ENCODE data around the gene IPMK.
"Not testable (repeated sequence)": the region's sequence is repeated elsewhere in the genome, so short reads cannot be mapped to it uniquely, and the experiment has no call there.

IPMK gene

DNA sequence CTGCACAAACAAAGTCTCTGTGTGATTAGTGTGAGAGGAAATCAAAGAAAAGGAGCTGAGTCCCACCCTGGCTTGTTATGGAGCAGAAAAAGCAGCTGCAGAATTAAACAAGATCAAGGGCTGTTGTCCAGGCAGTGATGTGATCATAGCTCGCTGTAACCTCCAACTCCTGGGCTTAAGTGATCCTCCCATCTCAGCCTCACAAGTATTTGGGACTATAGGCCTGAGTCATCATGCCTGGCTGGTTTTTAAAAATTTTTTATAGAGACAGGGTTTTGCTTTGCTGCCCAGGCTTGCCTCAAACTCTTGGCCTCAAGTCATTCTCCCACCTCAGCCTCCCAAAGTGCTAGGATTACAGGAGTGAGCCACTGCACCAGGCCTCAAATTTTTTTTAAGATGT, 88.9 kb downstream of the IPMK start:
- H3K27me3 ChIP-seq (ENCODE audit: control insufficient read depth in 1 of 2, insufficient read depth in 2 of 2, low read length in 2 of 2), result no peaks in the 10 kb centered on the region
- no peak overlapping the region for H3K4me3 ChIP-seq (ENCODE audit: low read length in 2 of 2)
- no peaks in the 10 kb centered on the region for H3K9me3 ChIP-seq (ENCODE audit: control insufficient read depth in 2 of 2, low read length in 2 of 2)
- H3K9ac ChIP-seq (ENCODE audit: low read length in 2 of 2), result no peak overlapping the region
- no peak overlapping the region for H3K27ac ChIP-seq (ENCODE audit: low read length)
- H3K4me1 ChIP-seq (ENCODE audit: control insufficient read depth, insufficient read depth, low read length), result peaks cover 2% of the 10 kb centered on the region
- H3K36me3 ChIP-seq (ENCODE audit: control insufficient read depth in 2 of 2, insufficient read depth in 2 of 2, low read length in 2 of 2), result no peaks in the 10 kb centered on the region

DNA sequence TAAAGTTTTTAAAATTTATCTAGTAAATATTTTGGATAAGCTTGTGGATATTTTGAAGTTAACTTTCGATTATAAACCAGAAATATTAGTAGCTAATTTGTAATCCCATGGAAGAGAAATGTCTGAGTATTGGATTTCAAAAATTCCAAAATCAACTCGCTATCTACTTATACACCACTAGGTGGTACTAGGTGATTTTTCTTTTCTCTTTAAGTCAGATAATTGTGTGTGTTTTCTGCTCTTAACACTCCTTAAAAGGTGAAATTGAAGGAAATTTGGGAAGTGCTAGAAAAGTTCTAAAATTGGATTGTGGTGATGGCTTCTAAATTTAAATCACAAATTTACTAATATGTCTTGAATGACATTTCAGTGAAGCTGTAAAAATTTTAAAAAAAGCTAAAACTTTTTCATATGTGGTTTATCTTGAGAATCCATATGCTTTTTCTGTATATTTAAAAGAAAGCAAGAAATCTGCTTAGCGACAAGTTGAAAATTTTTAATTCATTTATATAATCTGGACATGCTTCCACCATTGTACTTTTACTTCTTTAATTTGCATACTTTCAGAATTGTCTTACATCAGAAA, 90.2 kb downstream of the IPMK start:
- no peaks in the 10 kb centered on the region for H3K27me3 ChIP-seq (ENCODE audit: control insufficient read depth in 1 of 2, insufficient read depth in 2 of 2, low read length in 2 of 2)
- no peak overlapping the region for H3K9ac ChIP-seq (ENCODE audit: low read length in 2 of 2)
- no peak overlapping the region for H3K27ac ChIP-seq (ENCODE audit: low read length)
- no peak overlapping the region for H3K4me3 ChIP-seq (ENCODE audit: low read length in 2 of 2)
- no peaks in the 10 kb centered on the region for H3K36me3 ChIP-seq (ENCODE audit: control insufficient read depth in 2 of 2, insufficient read depth in 2 of 2, low read length in 2 of 2)
- peaks cover 2% of the 10 kb centered on the region for H3K4me1 ChIP-seq (ENCODE audit: control insufficient read depth, insufficient read depth, low read length)
- no peaks in the 10 kb centered on the region for H3K9me3 ChIP-seq (ENCODE audit: control insufficient read depth in 2 of 2, low read length in 2 of 2)

DNA sequence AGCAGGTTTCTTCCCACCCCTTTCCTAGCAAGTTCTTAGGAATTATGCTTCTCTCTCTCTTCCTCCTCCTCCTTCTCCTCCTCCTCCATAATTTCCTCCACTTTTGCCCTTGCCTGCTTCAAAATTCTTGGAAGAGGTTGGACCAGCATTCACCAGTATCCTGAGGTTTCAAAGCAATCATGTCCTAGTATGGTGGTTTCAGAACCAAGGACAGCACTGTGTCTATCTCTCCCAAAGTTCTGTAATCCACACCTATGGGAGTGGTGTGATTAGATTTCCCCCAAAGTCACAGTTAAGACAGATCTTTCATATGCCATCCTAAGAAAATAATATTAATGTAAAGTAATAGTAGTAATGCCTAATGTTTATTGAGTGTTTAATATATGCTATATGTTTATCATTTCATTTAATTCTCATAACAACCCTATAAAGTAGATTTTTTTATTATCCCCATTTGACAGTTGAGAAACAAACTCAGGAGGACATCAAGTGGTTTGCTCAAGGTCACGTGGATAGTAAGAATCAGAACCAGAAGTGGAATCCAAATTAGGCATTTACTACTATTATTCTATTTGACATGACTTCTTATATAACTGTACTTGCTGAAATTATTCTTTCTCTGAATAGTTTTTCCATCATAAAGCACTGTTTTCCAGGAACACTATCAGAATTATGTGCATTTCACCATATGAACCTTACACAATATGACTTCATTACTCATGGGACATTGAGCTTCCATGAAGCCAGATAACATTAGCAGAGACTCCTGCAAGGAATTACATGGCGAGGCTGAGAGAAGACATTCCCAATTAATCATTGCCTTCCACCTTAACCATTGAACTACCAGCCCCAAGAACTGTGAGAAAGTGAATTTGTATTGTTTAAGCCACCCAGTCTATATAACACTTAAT, 91.4 kb downstream of the IPMK start:
- H3K9ac ChIP-seq (ENCODE audit: low read length in 2 of 2), result no peak overlapping the region
- no peak overlapping the region for H3K27ac ChIP-seq (ENCODE audit: low read length)
- H3K27me3 ChIP-seq (ENCODE audit: control insufficient read depth in 1 of 2, insufficient read depth in 2 of 2, low read length in 2 of 2), result no peaks in the 10 kb centered on the region
- no peaks in the 10 kb centered on the region for H3K9me3 ChIP-seq (ENCODE audit: control insufficient read depth in 2 of 2, low read length in 2 of 2)
- no peak overlapping the region for H3K4me3 ChIP-seq (ENCODE audit: low read length in 2 of 2)
- no peaks in the 10 kb centered on the region for H3K36me3 ChIP-seq (ENCODE audit: control insufficient read depth in 2 of 2, insufficient read depth in 2 of 2, low read length in 2 of 2)
- H3K4me1 ChIP-seq (ENCODE audit: control insufficient read depth, insufficient read depth, low read length), result peaks cover 2% of the 10 kb centered on the region

DNA sequence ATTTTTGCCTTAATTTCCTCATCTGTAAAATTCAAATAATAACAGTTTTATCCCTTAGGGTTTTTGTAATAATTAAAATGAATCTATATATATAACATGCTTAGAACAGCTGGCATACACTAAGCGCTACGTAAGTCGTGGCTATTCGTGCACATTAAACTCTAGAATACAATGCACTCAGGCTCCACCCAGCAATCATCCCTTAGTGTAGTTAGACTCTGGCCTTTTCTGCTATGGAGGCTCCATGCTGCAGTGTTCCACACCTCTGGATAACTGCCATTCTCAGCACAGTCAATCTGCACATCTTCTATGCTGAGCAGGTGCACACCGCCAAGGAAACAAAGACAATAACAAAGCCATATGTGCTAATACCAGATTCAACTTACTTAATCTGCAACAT, 92.9 kb downstream of the IPMK start:
- Histone ChIP-seq H3K27ac (ENCODE audit: low read length) (no peak overlapping the region), H3K36me3 (ENCODE audit: control insufficient read depth in 2 of 2, insufficient read depth in 2 of 2, low read length in 2 of 2) (no peaks in the 10 kb centered on the region), H3K4me1 (ENCODE audit: control insufficient read depth, insufficient read depth, low read length) (peaks cover 2% of the 10 kb centered on the region), H3K4me3 (ENCODE audit: low read length in 2 of 2) (no peak overlapping the region), H3K9me3 (ENCODE audit: control insufficient read depth in 2 of 2, low read length in 2 of 2) (no peaks in the 10 kb centered on the region), H3K27me3 (ENCODE audit: control insufficient read depth in 1 of 2, insufficient read depth in 2 of 2, low read length in 2 of 2) (no peaks in the 10 kb centered on the region), H3K9ac (ENCODE audit: low read length in 2 of 2) (no peak overlapping the region)

DNA sequence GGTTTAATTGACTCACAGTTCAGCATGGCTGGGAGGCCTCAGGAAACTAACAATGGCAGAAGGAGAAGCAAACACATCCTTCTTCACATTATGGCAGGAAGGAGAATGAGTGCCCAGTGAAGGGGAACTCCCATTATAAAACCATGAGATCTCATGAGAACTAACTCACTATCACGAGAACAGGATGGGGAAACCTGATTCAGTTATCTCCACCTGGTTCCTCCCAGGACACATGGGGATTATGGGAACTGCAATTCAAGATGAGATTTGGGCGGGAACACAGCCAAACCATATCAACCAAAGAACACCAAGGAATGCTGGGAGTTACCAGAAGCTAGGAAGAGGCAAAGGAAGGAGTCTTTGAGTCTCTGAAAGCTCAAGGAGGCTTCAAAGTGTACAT, 94.3 kb downstream of the IPMK start:
- no peaks in the 10 kb centered on the region for H3K4me1 ChIP-seq (ENCODE audit: control insufficient read depth, insufficient read depth, low read length)
- H3K36me3 ChIP-seq (ENCODE audit: control insufficient read depth in 2 of 2, insufficient read depth in 2 of 2, low read length in 2 of 2), result no peaks in the 10 kb centered on the region
- no peak overlapping the region for H3K9ac ChIP-seq (ENCODE audit: low read length in 2 of 2)
- no peak overlapping the region for H3K27ac ChIP-seq (ENCODE audit: low read length)
- H3K9me3 ChIP-seq (ENCODE audit: control insufficient read depth in 2 of 2, low read length in 2 of 2), result no peaks in the 10 kb centered on the region
- H3K27me3 ChIP-seq (ENCODE audit: control insufficient read depth in 1 of 2, insufficient read depth in 2 of 2, low read length in 2 of 2), result no peaks in the 10 kb centered on the region
- H3K4me3 ChIP-seq (ENCODE audit: low read length in 2 of 2), result no peak overlapping the region

DNA sequence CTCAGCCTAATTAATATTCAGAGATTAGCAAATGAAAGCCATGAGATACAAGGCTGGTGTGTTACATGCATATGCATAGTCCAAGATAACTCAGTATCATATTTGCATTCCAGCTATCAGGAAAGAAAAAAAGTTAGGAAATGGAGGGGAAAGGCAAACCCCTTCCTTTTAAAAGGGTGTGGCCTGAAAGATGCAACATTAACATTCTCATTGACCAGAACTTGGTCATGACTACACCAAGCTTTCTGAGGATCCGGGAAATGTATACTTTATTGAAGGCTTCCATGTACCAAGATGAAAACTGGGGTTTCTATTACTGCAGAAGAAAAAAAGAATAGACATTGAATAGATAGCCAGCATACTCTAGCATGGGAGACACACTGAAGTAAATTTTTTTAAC, 96.5 kb downstream of the IPMK start:
- no peak overlapping the region for H3K4me3 ChIP-seq (ENCODE audit: low read length in 2 of 2)
- no peak overlapping the region for H3K9ac ChIP-seq (ENCODE audit: low read length in 2 of 2)
- no peaks in the 10 kb centered on the region for H3K9me3 ChIP-seq (ENCODE audit: control insufficient read depth in 2 of 2, low read length in 2 of 2)
- no peak overlapping the region for H3K27ac ChIP-seq (ENCODE audit: low read length)
- no peaks in the 10 kb centered on the region for H3K27me3 ChIP-seq (ENCODE audit: control insufficient read depth in 1 of 2, insufficient read depth in 2 of 2, low read length in 2 of 2)
- no peaks in the 10 kb centered on the region for H3K36me3 ChIP-seq (ENCODE audit: control insufficient read depth in 2 of 2, insufficient read depth in 2 of 2, low read length in 2 of 2)
- H3K4me1 ChIP-seq (ENCODE audit: control insufficient read depth, insufficient read depth, low read length), result no peaks in the 10 kb centered on the region

DNA sequence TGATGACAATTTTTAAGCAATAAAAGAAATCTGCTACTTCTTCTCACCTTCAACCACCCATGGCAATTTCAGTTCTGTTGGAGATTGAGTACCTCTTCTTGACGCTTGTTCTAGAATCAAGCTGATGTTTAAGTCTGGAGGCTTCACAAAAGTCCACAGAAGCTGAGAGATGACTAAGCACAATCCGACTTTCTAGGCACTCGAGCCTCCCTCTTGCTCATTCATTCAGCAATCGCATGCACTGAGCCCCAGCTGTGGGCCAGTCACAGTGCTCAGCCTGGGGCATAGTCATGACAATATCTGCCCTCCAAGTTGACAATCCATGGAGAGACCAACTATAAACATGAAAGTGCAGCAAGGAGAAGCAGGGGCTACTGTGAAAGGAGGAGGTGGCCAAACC, 103.2 kb downstream of the IPMK start:
- H3K9me3 ChIP-seq (ENCODE audit: control insufficient read depth in 2 of 2, low read length in 2 of 2), result no peaks in the 10 kb centered on the region
- no peak overlapping the region for H3K27ac ChIP-seq (ENCODE audit: low read length)
- no peaks in the 10 kb centered on the region for H3K4me1 ChIP-seq (ENCODE audit: control insufficient read depth, insufficient read depth, low read length)
- H3K27me3 ChIP-seq (ENCODE audit: control insufficient read depth in 1 of 2, insufficient read depth in 2 of 2, low read length in 2 of 2), result no peaks in the 10 kb centered on the region
- no peaks in the 10 kb centered on the region for H3K36me3 ChIP-seq (ENCODE audit: control insufficient read depth in 2 of 2, insufficient read depth in 2 of 2, low read length in 2 of 2)
- H3K9ac ChIP-seq (ENCODE audit: low read length in 2 of 2), result no peak overlapping the region
- no peak overlapping the region for H3K4me3 ChIP-seq (ENCODE audit: low read length in 2 of 2)

DNA sequence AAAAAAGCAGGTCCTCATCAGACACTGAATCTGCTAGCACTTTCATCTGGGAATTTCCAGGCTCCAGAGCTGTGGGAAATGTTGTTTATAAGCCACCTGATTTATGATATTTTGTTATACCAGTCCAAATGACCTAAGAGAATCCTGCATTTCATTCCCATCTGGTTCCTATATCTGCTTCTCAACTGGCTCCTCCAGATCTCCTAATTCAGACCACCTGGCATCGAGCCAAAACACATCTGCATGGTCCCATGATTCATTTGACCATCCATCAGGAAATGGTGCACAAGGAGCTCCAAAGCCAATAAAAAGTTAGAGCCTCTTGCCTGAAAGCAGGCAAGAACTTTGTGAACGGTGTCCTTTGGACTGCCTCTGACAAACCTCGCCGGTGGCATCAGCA, 108.9 kb downstream of the IPMK start:
- Histone ChIP-seq H3K9ac (ENCODE audit: low read length in 2 of 2) (no peak overlapping the region), H3K27me3 (ENCODE audit: control insufficient read depth in 1 of 2, insufficient read depth in 2 of 2, low read length in 2 of 2) (no peaks in the 10 kb centered on the region), H3K4me3 (ENCODE audit: low read length in 2 of 2) (no peak overlapping the region)

DNA sequence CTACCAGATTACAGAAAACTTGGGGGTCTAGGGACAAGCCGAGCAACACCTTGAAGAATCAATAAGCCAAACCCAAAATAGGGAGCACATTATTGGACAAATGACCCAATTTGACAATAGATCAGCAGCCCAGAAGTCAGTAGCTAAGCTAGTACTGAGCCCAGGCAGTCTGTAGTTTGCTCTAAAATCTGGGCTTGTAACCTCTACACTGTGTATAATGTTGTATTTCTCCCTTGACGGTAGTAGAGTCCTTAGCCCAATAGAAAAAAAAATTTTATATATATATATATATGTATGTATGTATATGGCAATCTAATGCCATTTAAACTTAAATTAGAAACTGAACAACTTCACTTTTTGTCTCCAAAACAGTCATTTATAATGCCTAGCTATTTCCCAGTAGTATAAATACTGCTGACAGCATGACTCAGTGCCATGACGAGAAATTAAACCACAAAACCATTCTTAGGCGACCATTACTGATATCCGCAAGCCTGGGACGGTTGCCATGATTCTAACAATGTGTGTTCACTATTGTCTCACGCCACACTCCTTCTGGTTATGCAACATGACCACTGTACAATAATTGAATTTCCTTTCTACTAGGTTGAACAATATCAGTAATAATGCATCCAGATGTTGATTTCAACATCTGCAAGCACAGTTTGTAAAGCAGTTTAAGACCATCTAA, 110.5 kb downstream of the IPMK start:
- Histone ChIP-seq H3K27me3 (ENCODE audit: control insufficient read depth in 1 of 2, insufficient read depth in 2 of 2, low read length in 2 of 2) (peaks cover 0 to 3% of the 10 kb centered on the region in 2 donors), H3K4me1 (ENCODE audit: control insufficient read depth, insufficient read depth, low read length) (no peaks in the 10 kb centered on the region), H3K9ac (ENCODE audit: low read length in 2 of 2) (no peak overlapping the region), H3K36me3 (ENCODE audit: control insufficient read depth in 2 of 2, insufficient read depth in 2 of 2, low read length in 2 of 2) (no peaks in the 10 kb centered on the region), H3K4me3 (ENCODE audit: low read length in 2 of 2) (no peak overlapping the region), H3K9me3 (ENCODE audit: control insufficient read depth in 2 of 2, low read length in 2 of 2) (no peaks in the 10 kb centered on the region), H3K27ac (ENCODE audit: low read length) (no peak overlapping the region)

More for the DNA sequence above, 108.9 kb downstream of the IPMK start:
- Histone ChIP-seq H3K36me3 (ENCODE audit: control insufficient read depth in 2 of 2, insufficient read depth in 2 of 2, low read length in 2 of 2) (no peaks in the 10 kb centered on the region), H3K9me3 (ENCODE audit: control insufficient read depth in 2 of 2, low read length in 2 of 2) (no peaks in the 10 kb centered on the region), H3K27ac (ENCODE audit: low read length) (no peak overlapping the region), H3K4me1 (ENCODE audit: control insufficient read depth, insufficient read depth, low read length) (no peaks in the 10 kb centered on the region)

DNA sequence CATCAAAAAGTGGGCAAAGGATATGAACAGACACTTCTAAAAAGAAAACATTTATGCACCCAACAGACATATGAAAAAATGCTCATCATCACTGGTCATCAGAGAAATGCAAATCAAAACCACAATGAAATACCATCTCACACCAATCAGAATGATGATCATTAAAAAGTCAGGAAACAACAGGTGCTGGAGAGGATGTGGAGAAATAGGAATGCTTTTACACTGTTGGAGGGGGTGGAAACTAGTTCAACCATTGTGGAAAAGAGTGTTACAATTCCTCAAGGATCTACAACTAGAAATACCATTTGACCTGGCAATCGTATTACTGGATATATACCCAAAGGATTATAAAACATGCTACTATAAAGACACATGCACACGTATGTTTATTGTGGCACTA, 111.8 kb downstream of the IPMK start:
- not testable (repeated sequence) for H3K4me1 ChIP-seq (ENCODE audit: control insufficient read depth, insufficient read depth, low read length); H3K9ac ChIP-seq (ENCODE audit: low read length in 2 of 2); H3K27me3 ChIP-seq (ENCODE audit: control insufficient read depth in 1 of 2, insufficient read depth in 2 of 2, low read length in 2 of 2); H3K9me3 ChIP-seq (ENCODE audit: control insufficient read depth in 2 of 2, low read length in 2 of 2); H3K27ac ChIP-seq (ENCODE audit: low read length); H3K36me3 ChIP-seq (ENCODE audit: control insufficient read depth in 2 of 2, insufficient read depth in 2 of 2, low read length in 2 of 2); H3K4me3 ChIP-seq (ENCODE audit: low read length in 2 of 2)

DNA sequence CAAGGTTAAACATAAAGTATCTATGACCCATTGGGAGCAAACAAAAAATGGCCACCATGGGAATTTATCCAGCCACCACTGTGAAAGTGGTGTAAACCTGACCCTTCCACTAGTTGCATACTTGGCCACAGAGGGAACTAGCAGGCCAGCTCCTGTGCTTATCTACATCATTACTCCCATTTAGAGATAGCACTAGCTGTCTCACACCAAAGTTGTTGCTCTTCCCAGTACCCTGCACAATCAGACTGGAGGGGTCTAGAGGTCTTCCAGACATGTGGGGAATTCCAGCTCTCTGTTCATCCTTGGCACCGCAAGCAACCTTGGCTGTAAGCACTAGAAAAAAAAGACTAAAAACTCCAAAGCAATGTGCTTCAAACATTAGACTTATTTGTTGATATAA, 113.9 kb downstream of the IPMK start:
- Histone ChIP-seq H3K9me3 (ENCODE audit: control insufficient read depth in 2 of 2, low read length in 2 of 2) (no peaks in the 10 kb centered on the region), H3K36me3 (ENCODE audit: control insufficient read depth in 2 of 2, insufficient read depth in 2 of 2, low read length in 2 of 2) (no peaks in the 10 kb centered on the region), H3K4me3 (ENCODE audit: low read length in 2 of 2) (no peak overlapping the region), H3K27ac (ENCODE audit: low read length) (no peak overlapping the region), H3K27me3 (ENCODE audit: control insufficient read depth in 1 of 2, insufficient read depth in 2 of 2, low read length in 2 of 2) (peaks cover 0 to 3% of the 10 kb centered on the region in 2 donors), H3K9ac (ENCODE audit: low read length in 2 of 2) (no peak overlapping the region), H3K4me1 (ENCODE audit: control insufficient read depth, insufficient read depth, low read length) (no peaks in the 10 kb centered on the region)

All from stomach smooth muscle (tissue), 2 donors.